Astrocyte of the spinal cord (primary cell): ENCODE measurements around the gene F7.

Source experiments
- DNase-seq: peaks from one replicate; pipeline ENCODE4 v3.0.0; 2011; ENCODE audit warnings: low read depth, low spot score
- H3K4me3 ChIP-seq: 2 replicates; pipeline ENCODE4 v1.5.1; 2011; ENCODE audit warnings: low read depth, mild to moderate bottlenecking, low read length, moderate library complexity
- in situ Hi-C: cut with HindIII; loops from 2 replicates; pipeline ENCODE4 v1.10.0; 2017; ENCODE audit warnings: low sequenced_read_pairs
- TF ChIP-seq, protein P1 (sequence below): IDR thresholded peaks from 2 replicates; pipeline ENCODE4 v1.5.1; 2012; ENCODE audit warnings: low read depth, mild to moderate bottlenecking, low read length, inconsistent platforms

Gene F7

DNA sequence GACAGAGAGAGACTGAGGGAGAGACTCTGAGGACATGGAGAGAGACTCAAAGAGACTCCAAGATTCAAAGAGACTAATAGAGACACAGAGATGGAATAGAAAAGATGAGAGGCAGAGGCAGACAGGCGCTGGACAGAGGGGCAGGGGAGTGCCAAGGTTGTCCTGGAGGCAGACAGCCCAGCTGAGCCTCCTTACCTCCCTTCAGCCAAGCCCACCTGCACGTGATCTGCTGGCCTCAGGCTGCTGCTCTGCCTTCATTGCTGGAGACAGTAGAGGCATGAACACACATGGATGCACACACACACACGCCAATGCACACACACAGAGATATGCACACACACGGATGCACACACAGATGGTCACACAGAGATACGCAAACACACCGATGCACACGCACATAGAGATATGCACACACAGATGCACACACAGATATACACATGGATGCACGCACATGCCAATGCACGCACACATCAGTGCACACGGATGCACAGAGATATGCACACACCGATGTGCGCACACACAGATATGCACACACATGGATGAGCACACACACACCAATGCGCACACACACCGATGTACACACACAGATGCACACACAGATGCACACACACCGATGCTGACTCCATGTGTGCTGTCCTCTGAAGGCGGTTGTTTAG, 13.7 kb downstream of the F7 start:
- no peak for DNase-seq
- no peak overlapping the region for H3K4me3 ChIP-seq
- in situ Hi-C loops = no loop called here
- TF ChIP-seq, protein P1, sequence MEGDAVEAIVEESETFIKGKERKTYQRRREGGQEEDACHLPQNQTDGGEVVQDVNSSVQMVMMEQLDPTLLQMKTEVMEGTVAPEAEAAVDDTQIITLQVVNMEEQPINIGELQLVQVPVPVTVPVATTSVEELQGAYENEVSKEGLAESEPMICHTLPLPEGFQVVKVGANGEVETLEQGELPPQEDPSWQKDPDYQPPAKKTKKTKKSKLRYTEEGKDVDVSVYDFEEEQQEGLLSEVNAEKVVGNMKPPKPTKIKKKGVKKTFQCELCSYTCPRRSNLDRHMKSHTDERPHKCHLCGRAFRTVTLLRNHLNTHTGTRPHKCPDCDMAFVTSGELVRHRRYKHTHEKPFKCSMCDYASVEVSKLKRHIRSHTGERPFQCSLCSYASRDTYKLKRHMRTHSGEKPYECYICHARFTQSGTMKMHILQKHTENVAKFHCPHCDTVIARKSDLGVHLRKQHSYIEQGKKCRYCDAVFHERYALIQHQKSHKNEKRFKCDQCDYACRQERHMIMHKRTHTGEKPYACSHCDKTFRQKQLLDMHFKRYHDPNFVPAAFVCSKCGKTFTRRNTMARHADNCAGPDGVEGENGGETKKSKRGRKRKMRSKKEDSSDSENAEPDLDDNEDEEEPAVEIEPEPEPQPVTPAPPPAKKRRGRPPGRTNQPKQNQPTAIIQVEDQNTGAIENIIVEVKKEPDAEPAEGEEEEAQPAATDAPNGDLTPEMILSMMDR = no peak

DNA sequence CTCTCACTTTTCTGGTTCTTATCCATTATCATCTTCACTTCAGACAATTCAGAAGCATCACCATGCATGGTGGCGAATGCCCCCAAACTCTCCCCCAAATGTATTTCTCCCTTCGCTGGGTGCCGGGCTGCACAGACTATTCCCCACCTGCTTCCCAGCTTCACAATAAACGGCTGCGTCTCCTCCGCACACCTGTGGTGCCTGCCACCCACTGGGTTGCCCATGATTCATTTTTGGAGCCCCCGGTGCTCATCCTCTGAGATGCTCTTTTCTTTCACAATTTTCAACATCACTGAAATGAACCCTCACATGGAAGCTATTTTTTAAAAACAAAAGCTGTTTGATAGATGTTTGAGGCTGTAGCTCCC, 14.2 kb downstream of the F7 start:
- no peak for DNase-seq
- TF ChIP-seq, protein P1 = no peak
- in situ Hi-C loops = no loop called here
- no peak overlapping the region for H3K4me3 ChIP-seq

DNA sequence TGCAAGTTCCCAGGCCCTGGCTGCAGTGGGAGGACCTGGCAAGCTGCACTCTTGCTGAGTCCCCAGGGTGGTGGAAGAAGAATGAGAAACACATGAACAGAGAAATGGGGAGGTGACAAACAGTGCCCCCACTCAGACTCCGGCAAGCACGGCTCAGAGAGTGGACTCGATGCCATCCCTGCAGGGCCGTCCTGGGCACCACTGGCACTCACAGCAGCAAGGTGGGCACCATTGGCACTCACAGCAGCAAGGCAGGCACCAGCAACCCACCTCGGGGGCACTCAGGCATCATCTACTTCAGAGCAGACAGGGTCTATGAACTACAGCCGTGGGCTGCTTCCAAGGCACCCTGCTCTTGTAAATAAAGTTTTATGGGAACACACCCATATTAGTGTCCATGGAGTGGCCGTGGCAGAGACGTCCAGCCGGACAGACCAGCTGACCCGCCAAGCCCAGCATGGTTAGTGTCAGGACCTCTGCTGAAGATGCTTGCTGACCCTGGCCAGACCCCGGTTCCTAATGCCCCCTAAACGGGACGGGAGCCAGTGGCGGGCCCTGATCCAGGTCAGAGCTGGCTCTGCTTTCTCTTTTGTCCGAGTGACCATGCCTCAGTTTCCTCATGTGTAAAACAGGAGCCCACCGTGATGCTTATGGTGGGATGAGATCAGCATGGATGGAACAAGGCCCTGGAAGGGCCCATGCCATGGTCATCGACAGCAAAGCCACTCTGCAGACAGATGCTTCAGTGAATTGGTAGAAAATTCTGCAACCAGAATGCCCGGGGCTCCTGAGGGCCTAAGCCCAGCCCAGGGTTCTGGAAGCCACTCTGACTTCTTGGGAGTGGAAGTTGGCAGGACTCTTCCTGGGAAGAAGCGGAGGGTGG, 14.9 kb downstream of the F7 start:
- in situ Hi-C loops = no loop called here
- no peak for DNase-seq
- TF ChIP-seq, protein P1 = no peak
- H3K4me3 ChIP-seq = no peak overlapping the region

DNA sequence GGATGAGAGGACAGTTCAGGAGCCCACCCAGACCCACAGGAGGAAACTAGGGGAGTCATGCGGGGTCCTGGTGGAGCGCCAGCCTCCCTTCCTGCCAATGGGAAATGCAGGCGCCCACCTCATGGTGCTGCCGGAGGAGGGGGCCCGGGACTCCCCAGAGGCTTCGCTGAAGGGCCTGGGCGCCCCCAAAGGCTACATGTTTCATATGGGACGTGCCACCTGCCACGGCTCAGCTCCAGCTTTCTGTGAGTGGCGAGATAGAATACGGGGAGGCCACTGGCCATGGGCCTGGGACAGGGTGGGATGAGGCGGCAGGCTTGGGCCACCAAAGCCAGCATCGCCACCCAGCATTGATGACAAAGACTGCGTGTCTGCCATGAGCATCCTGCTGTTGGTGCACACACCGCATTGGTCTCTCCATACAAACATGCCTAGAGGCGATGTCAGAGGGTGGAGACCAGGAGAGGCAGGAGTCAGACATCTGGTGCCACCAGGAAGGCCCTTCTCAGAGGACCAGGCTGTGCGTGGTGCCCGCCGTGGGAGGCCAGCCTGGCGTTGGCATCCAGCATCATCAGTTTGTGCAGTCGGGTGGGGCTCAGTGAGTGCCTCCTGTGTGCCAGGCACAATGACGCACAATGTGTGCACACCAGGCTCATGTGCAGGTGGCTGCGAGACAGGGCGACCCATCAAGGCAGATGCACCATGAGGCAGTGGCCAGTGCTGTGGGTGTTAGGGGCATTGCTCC, 15.8 kb downstream of the F7 start:
- H3K4me3 ChIP-seq = no peak overlapping the region
- in situ Hi-C loops = no loop called here
- DNase-seq = no peak
- TF ChIP-seq, protein P1 = no peak

DNA sequence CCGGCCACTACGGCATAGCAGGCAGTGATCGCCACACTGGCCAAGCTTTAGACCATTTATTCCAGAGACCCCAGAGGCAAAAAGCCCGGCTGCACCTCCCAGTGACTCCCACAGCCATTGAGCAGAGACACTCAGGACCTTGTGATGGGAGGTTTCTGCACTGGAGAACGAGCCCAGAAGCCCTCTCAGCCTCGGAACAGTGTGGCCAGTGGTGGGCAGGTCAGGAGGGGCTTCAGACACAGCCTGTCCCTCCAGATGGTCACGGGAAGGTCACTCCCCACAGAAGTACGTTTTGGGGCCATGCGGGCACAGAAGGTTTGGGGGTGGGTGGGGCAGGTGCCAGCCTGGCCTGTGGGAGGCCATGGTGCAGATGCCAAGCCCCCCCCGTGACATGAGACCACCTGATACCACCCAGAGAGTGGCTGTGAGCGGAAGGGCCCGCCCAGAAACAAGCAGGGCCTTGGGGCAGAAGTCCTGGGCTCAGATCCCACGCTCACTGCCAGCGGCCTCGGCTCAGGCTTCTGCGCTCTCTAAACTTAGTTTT, 16.4 kb downstream of the F7 start:
- in situ Hi-C loops = no loop called here
- no peak for DNase-seq
- no peak overlapping the region for H3K4me3 ChIP-seq
- TF ChIP-seq, protein P1 = no peak

DNA sequence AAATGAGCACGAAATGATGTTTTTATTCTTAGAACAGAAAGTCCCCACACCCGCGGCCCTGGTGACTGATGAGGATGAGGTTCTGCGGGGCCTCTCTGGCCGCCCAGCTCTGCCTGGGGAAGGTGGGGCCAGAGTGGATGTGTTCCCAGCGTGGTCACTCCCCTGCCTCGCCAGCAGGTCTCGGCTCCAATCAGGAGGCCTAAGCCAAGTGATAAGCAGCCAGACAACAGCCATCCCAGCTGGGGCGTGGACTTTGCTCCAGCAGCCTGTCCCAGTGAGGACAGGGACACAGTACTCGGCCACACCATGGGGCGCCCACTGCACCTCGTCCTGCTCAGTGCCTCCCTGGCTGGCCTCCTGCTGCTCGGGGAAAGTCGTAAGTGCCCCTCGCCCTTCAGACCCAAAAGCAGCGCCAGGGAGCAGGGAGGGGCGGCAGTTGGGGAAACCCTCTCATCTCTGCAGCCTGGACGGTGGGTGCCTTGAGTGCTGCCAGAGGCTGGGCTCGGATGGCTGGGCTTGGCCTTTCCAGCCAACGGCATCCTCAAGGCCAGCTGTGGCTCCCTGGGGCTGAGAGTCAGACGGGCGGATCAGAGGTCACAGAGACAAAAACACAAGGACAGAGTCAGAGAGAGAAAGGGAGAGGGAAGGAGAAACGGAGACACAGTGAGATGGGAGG, 17.1 kb downstream of the F7 start, which contains the start of gene F10:
TSS of gene F10 (plus strand) at position 250 of the 676 bp plus-strand sequence. CDS start at position 307, 57 bp downstream.
- H3K4me3 ChIP-seq = peak within 1 kb of the TSS; percentile 23
- TF ChIP-seq, protein P1 = no peak
- peak; percentile 43 for DNase-seq
- in situ Hi-C loops = no loop called here
